ENCODE measurements around the gene GPS1. TPM values are rescaled to one million over a fixed set of nuclear protein-coding genes. Genes with fewer than 3 reads are reported as not detected.

GPS1 gene
- total RNA-seq, 1 donor from 2014 or later: 94.7 TPM

- POLR2A ChIA-PET: interaction anchor here (0.6 to 1.2 kb wide), 2 partner anchors 22 to 26 kb away, joined by 3 read pairs; partner anchors contain the start of genes GPS1 and RFNG
- H3K9me3 Mint-ChIP-seq: no peaks in the 10 kb centered on the region
- ATAC-seq (ENCODE audit: low read depth): no peak
Measured at GRCh38 chr17:82029990-82030469, 21.7 kb upstream of the GPS1 start.

GRCh38 chr17:82030470-82031302, 21.0 kb upstream of the GPS1 start:
- peak; percentile 84 for ATAC-seq (ENCODE audit: low read depth)
- no peaks in the 10 kb centered on the region for H3K9me3 Mint-ChIP-seq
- POLR2A ChIA-PET: interaction anchor here (0.6 to 1.2 kb wide), 3 partner anchors 21 to 68 kb away, joined by 3 to 4 read pairs (median 3); partner anchors contain the start of genes GPS1 and RFNG
- peak; percentile 73 for TF ChIP-seq CTCF (IDR thresholded peaks at IDR 0.05)
- intact Hi-C loops (cut with micrococcal nuclease): loop anchor here (1.0 to 10.0 kb wide), 3 partner anchors 7 to 264 kb away; partner anchors contain the start of gene LRRC45
- peaks cover 7% of the 10 kb centered on the region for H3K36me3 Mint-ChIP-seq (ENCODE audit: low read depth)
- peaks cover 14% of the 10 kb centered on the region for H3K4me1 Mint-ChIP-seq
- CTCF ChIA-PET: interaction anchor here (0.8 to 2.3 kb wide), 9 partner anchors 11 to 291 kb away, joined by 3 to 15 read pairs (median 4); partner anchors contain the start of gene FASN
- H3K4me3 Mint-ChIP-seq: peak overlapping the region; percentile 77
- no peak overlapping the region for H3K27ac Mint-ChIP-seq
- DNase-seq: peak; percentile 69
- H3K27me3 Mint-ChIP-seq: peaks cover 2% of the 10 kb centered on the region

More at GRCh38 chr17:82029990-82030469, 21.7 kb upstream of the GPS1 start:
- CTCF ChIA-PET: interaction anchor here (0.8 to 2.3 kb wide), 8 partner anchors 10 to 292 kb away, joined by 3 to 15 read pairs (median 4); partner anchors contain the start of gene FASN
- Mint-ChIP-seq H3K4me1 (peaks cover 9% of the 10 kb centered on the region), H3K27me3 (peaks cover 2% of the 10 kb centered on the region), H3K36me3 (ENCODE audit: low read depth) (peaks cover under 1% of the 10 kb centered on the region), H3K27ac (no peak overlapping the region), H3K4me3 (no peak overlapping the region)
- no peak for TF ChIP-seq CTCF (IDR thresholded peaks at IDR 0.05)
- intact Hi-C loops (cut with micrococcal nuclease): loop anchor here (2.0 to 10.0 kb wide), 2 partner anchors 187 to 265 kb away; no protein-coding TSS in a partner anchor
- no peak for DNase-seq

- Mint-ChIP-seq H3K9me3 (no peaks in the 10 kb centered on the region), H3K27me3 (peaks cover 2% of the 10 kb centered on the region), H3K4me1 (peaks cover 19% of the 10 kb centered on the region), H3K27ac (no peak within 1 kb of the TSS), H3K36me3 (ENCODE audit: low read depth) (peaks cover 7% of the 10 kb centered on the region), H3K4me3 (peak within 1 kb of the TSS; percentile 77)
- ChIA-PET POLR2A (interaction anchor here (1.1 kb wide), 1 partner anchor 68 kb away, joined by 4 read pairs; no protein-coding TSS in a partner anchor), CTCF (interaction anchor here (0.9 to 2.3 kb wide), 4 partner anchors 18 to 174 kb away, joined by 3 to 15 read pairs (median 6); no protein-coding TSS in a partner anchor)
- intact Hi-C loops (cut with micrococcal nuclease): loop anchor here (1.0 to 10.0 kb wide), 3 partner anchors 8 to 263 kb away; partner anchors contain the start of gene LRRC45
- ATAC-seq (ENCODE audit: low read depth) (peak; percentile 33), DNase-seq (no peak)
- no peak for TF ChIP-seq CTCF (IDR thresholded peaks at IDR 0.05)
Measured at GRCh38 chr17:82031303-82031884, 20.3 kb upstream of the GPS1 start, which contains the start of gene RAC3. RAC3 (plus strand) TSS chr17:82031678; CDS start chr17:82031762, 84 bp downstream.

GRCh38 chr17:82031885-82032627, 19.6 kb upstream of the GPS1 start:
- ChIA-PET CTCF (interaction anchor here (2.3 kb wide), 1 partner anchor 74 kb away, joined by 9 read pairs; no protein-coding TSS in a partner anchor), POLR2A (interaction anchor here (0.6 kb wide), 1 partner anchor 66 kb away, joined by 3 read pairs; the partner anchor contains the start of gene FASN)
- Mint-ChIP-seq H3K27me3 (peaks cover 2% of the 10 kb centered on the region), H3K9me3 (no peaks in the 10 kb centered on the region), H3K4me3 (no peak overlapping the region), H3K36me3 (ENCODE audit: low read depth) (peaks cover 7% of the 10 kb centered on the region), H3K27ac (no peak overlapping the region), H3K4me1 (peaks cover 24% of the 10 kb centered on the region)
- intact Hi-C loops (cut with micrococcal nuclease): loop anchor here (1.0 to 10.0 kb wide), 3 partner anchors 9 to 263 kb away; partner anchors contain the start of gene LRRC45
- no peak for TF ChIP-seq CTCF (IDR thresholded peaks at IDR 0.05)
- DNase-seq (no peak), ATAC-seq (ENCODE audit: low read depth) (peak; percentile 27)

Measured in activated B cell treated with CpG ODN at 0.5 μM for 24 hours (primary cell).